Endothelial cell of hepatic sinusoid (primary cell): Measurements from ENCODE around the gene KRTAP5-11.
"Not testable (repeated sequence)": the region's sequence is repeated elsewhere in the genome, so short reads cannot be mapped to it uniquely, and the experiment has no call there.

ENCODE experiments used
- in situ Hi-C: cut with HindIII; loops from 2 replicates; pipeline ENCODE4 v1.10.0; 2017; ENCODE audit warnings: low sequenced_read_pairs

KRTAP5-11 gene

GRCh38 chr11:71534711-71535608 is 47.7 kb downstream of the KRTAP5-11 start:
- in situ Hi-C loops, result not testable (repeated sequence)

GRCh38 chr11:71532036-71532610 is 50.6 kb downstream of the KRTAP5-11 start:
- in situ Hi-C loops, result no loop called here
